K562 (cell line): ENCODE results near the gene SND1. TPM values are rescaled to one million over a fixed set of nuclear protein-coding genes. Genes with fewer than 3 reads are reported as not detected.
"Not testable (repeated sequence)": the region's sequence is repeated elsewhere in the genome, so short reads cannot be mapped to it uniquely, and the experiment has no call there.

ENCODE experiments used
- ATAC-seq: fragments of 200-7000 bp; cut with Tn5 transposase; 3 replicates; pipeline ENCODE4 v1.9.1; 2020; ENCODE audit warnings: moderate library complexity
- BruUV-seq: library from RNA; stranded (reverse); fragments of 400-500 nt; replicated peaks from 2 replicates; lab custom pipeline; 2021; lab: Mats Ljungman, UMichigan
- CTCF ChIA-PET: fragments of 300-600 bp; formaldehyde crosslinking; extraction: SDS; loops from one replicate; lab custom pipeline; 2021; ENCODE audit warnings: low intra/inter-chr PET ratio; lab: Yijun Ruan, JAX
- POLR2A ChIA-PET: fragments of 300-600, 350-650 bp; sonication (Branson Sonifier 250); formaldehyde crosslinking; extraction: SDS; loops from one replicate; lab custom pipeline; 2021; ENCODE audit warnings: antibody characterized with exemption, inconsistent platforms; lab: Yijun Ruan, JAX
- DNase-seq, 4 experiments: peaks; one replicate each; pipeline versions ENCODE4 v3.0.0 to v3.0.0-alpha.2; 2011 to 2018; ENCODE audit warnings: low spot score in 3 of 4, mixed read lengths in 3 of 4; ENCODE audit errors: extremely low read depth in 1 of 4
- FAIRE-seq: peaks from 2 replicates; lab custom pipeline; 2011; peaks lifted over from hg19 to GRCh38; lab: Jason Lieb, UNC
- H2AFZ ChIP-seq: 2 replicates; pipeline ENCODE4 v1.6.0; 2011; ENCODE audit warnings: low read depth, low read length, control low read depth, inconsistent platforms
- H3K27ac ChIP-seq: fragments of 200-600 bp; 3 replicates; pipeline ENCODE4 v1.8.0; 2011; ENCODE audit warnings: low read depth, mild to moderate bottlenecking, control low read depth, inconsistent platforms, low read length, moderate library complexity, mixed read lengths; ENCODE audit errors: extremely low read depth
- H3K27me3 ChIP-seq, 2 experiments: fragments of 300-600 bp in 1 of 2; 2 replicates in 1 of 2; 3 replicates in 1 of 2; pipeline versions ENCODE4 v1.6.0 to v1.8.0; 2011; ENCODE audit warnings: inconsistent platforms in 2 of 2, low read length in 2 of 2, mild to moderate bottlenecking in 1 of 2, mixed read lengths in 1 of 2, moderate library complexity in 1 of 2; ENCODE audit not compliant: control insufficient read depth in 2 of 2, insufficient read depth in 2 of 2
- H3K36me3 ChIP-seq: fragments of 300-600 bp; 3 replicates; pipeline ENCODE4 v1.8.0; 2011; ENCODE audit warnings: mild to moderate bottlenecking, low read length, inconsistent platforms; ENCODE audit not compliant: control insufficient read depth, insufficient read depth
- H3K4me1 ChIP-seq, 2 experiments: fragments of 200-600 bp in 1 of 2; replicated peaks in 1 of 2; 2 replicates in 1 of 2; 3 replicates in 1 of 2; pipeline versions ENCODE4 v1.5.1 to v1.8.0; 2011; ENCODE audit warnings: inconsistent platforms in 2 of 2, low read length in 2 of 2, mild to moderate bottlenecking in 1 of 2, mixed read lengths in 1 of 2, moderate library complexity in 1 of 2; ENCODE audit not compliant: control insufficient read depth in 2 of 2, insufficient read depth in 2 of 2
- H3K4me2 ChIP-seq: 2 replicates; pipeline ENCODE4 v1.6.1; 2011; ENCODE audit warnings: low read length, control low read depth, inconsistent platforms, mixed read lengths; ENCODE audit not compliant: insufficient read depth
- H3K4me3 ChIP-seq: fragments of 200-600 bp; sonication (generic), shearing (Covaris generic); 2 replicates; pipeline ENCODE4 v1.5.1; 2016; ENCODE audit warnings: control low read depth, inconsistent platforms
- H3K79me2 ChIP-seq: fragments of 200-600 bp; 3 replicates; pipeline ENCODE4 v1.8.0; 2011; ENCODE audit warnings: low read length, inconsistent platforms; ENCODE audit not compliant: control insufficient read depth, insufficient read depth
- H3K9ac ChIP-seq, 2 experiments: 2 replicates each; pipeline versions ENCODE4 v1.6.0 to v1.6.1; 2011; ENCODE audit warnings: low read depth in 2 of 2, low read length in 2 of 2, control low read depth in 1 of 2, inconsistent platforms in 1 of 2, mild to moderate bottlenecking in 1 of 2, mixed read lengths in 1 of 2; ENCODE audit not compliant: insufficient read depth in 1 of 2
- H3K9me1 ChIP-seq: one replicate; pipeline ENCODE4 v1.6.0; 2011; ENCODE audit warnings: inconsistent platforms, mild to moderate bottlenecking, low read length, moderate library complexity; ENCODE audit not compliant: control insufficient read depth, insufficient read depth
- H3K9me3 ChIP-seq: replicated peaks from 2 replicates; pipeline ENCODE4 v1.5.1; 2011; ENCODE audit warnings: low read depth, low read length, inconsistent platforms; ENCODE audit not compliant: control insufficient read depth, insufficient read depth
- H4K20me1 ChIP-seq: replicated peaks from 2 replicates; pipeline ENCODE4 v1.6.1; 2011; ENCODE audit warnings: low read length, inconsistent platforms, mixed read lengths; ENCODE audit not compliant: control insufficient read depth, insufficient read depth
- AFF1 ChIP-seq, 2 experiments: fragments of 450-650 bp; IDR thresholded peaks; 2 replicates each; pipeline ENCODE4 v1.6.1; 2018; ENCODE audit warnings: mild to moderate bottlenecking in 2 of 2, low read depth in 1 of 2; ENCODE audit not compliant: partially characterized antibody in 2 of 2
- WGBS: fragments of 100-300 bp; shearing (Covaris generic); methylation state at CpG from one replicate; pipeline ENCODE4 v1.1.6; 2016; ENCODE audit warnings: low coverage, mixed read lengths; ENCODE audit not compliant: insufficient coverage; ENCODE audit errors: missing lambda C conversion rate; 5-methylcytosine and 5-hydroxymethylcytosine counted together
- in situ Hi-C: fragments of 300-500 bp; cut with MboI; formaldehyde crosslinking; loops from 4 replicates; pipeline ENCODE4 v1.15.0; 2018; ENCODE audit warnings: inconsistent platforms, mixed read lengths
- intact Hi-C: fragments of 100-400 bp; cut with micrococcal nuclease; formaldehyde crosslinking; loops from 2 replicates; pipeline ENCODE4 v1.14.2; 2022
- polyA plus RNA-seq, 8 experiments: library from polyadenylated mRNA; depleted of rRNA in 4 of 8; stranded (reverse) in 5 of 8; unstranded in 3 of 8; fragments of >200 nt; fragmentation: Nextera tagmentation in 2 of 8; fragmentation: Illumina TruSeq in 1 of 8; extraction: Ambion mirVana in 2 of 8; extraction: Trizol in 1 of 8; gene quantifications; 2 replicates each; pipeline versions ENCODE4 v1.2.1 to v1.2.3, GENCODE V29; 2011 to 2014; ENCODE audit warnings: inconsistent platforms in 1 of 8, missing spikeins in 1 of 8
- total RNA-seq, 7 experiments: library from RNA; depleted of rRNA in 6 of 7; stranded (reverse); fragments of >200 nt in 6 of 7; fragmentation: Illumina TruSeq in 2 of 7; extraction: Trizol in 2 of 7; gene quantifications; 2 replicates each; pipeline versions ENCODE4 v1.2.1 to v1.2.3, GENCODE V29; 2011 to 2021; ENCODE audit warnings: low replicate concordance in 1 of 7

SND1 gene
- total and polyA plus RNA-seq, 9 of the 15 experiments (the other 6 are each of a cell fraction or from before 2014, with no cell fraction given): 46.5 to 307 (median 191) TPM

- in situ Hi-C loops, ATAC-seq, H3K9me3 ChIP-seq, POLR2A ChIA-PET, H3K27me3 ChIP-seq, H2AFZ ChIP-seq, H3K79me2 ChIP-seq, H3K4me3 ChIP-seq, H3K4me1 ChIP-seq, FAIRE-seq, intact Hi-C loops, H3K9me1 ChIP-seq, H3K4me2 ChIP-seq, DNase-seq, BruUV-seq, H3K27ac ChIP-seq, H4K20me1 ChIP-seq, CTCF ChIA-PET, H3K9ac ChIP-seq: not testable (repeated sequence)
- peak in 1 of 2 experiments; percentile 95 for TF ChIP-seq AFF1 (IDR thresholded peaks at IDR 0.05; ENCODE audit: low read depth in 1 of 2, partially characterized antibody in 2 of 2)
- no CpG with 5 or more reads among the region's 1 CpG for WGBS
- H3K36me3 ChIP-seq: peaks cover 48% of the 10 kb centered on the region
Measured at GRCh38 chr7:127963850-127964249, 311.9 kb downstream of the SND1 start.
